ENCODE data around the gene PITPNC1. TPM values are rescaled to one million over a fixed set of nuclear protein-coding genes. Genes with fewer than 3 reads are reported as not detected.
"Not testable (repeated sequence)": the region's sequence is repeated elsewhere in the genome, so short reads cannot be mapped to it uniquely, and the experiment has no call there.

PITPNC1 gene
- total RNA-seq, 1 donor from 2014 or later, result 19.3 TPM

GRCh38 chr17:67414559-67414958 is 37.5 kb downstream of the PITPNC1 start:
- H3K4me1 Mint-ChIP-seq, result peaks cover 2% of the 10 kb centered on the region
- intact Hi-C loops (cut with micrococcal nuclease), result no loop called here
- H3K4me3 Mint-ChIP-seq, result no peak overlapping the region
- no peak overlapping the region for H3K27ac Mint-ChIP-seq
- ChIA-PET POLR2A (no interaction called here), CTCF (no interaction called here)
- H3K9me3 Mint-ChIP-seq, result peaks cover 3% of the 10 kb centered on the region
- TF ChIP-seq CTCF (IDR thresholded peaks at IDR 0.05), result no peak
- no peaks in the 10 kb centered on the region for H3K36me3 Mint-ChIP-seq (ENCODE audit: low read depth)
- ATAC-seq (ENCODE audit: low read depth), result no peak
- H3K27me3 Mint-ChIP-seq, result no peaks in the 10 kb centered on the region
- DNase-seq, result no peak

- ChIA-PET POLR2A (no interaction called here), CTCF (no interaction called here)
- intact Hi-C loops (cut with micrococcal nuclease), result no loop called here
- Mint-ChIP-seq H3K27ac (no peak overlapping the region), H3K4me3 (no peak overlapping the region), H3K27me3 (no peaks in the 10 kb centered on the region), H3K9me3 (peaks cover 3% of the 10 kb centered on the region), H3K36me3 (ENCODE audit: low read depth) (no peaks in the 10 kb centered on the region), H3K4me1 (peaks cover 5% of the 10 kb centered on the region)
- no peak for TF ChIP-seq CTCF (IDR thresholded peaks at IDR 0.05)
- ATAC-seq (ENCODE audit: low read depth) (no peak), DNase-seq (no peak)
Measured at GRCh38 chr17:67415291-67415690, 38.2 kb downstream of the PITPNC1 start.

GRCh38 chr17:67417507-67417906 is 40.4 kb downstream of the PITPNC1 start:
- POLR2A ChIA-PET, result interaction anchor here (0.6 kb wide), 1 partner anchor 295 kb away, joined by 8 read pairs; no protein-coding TSS in a partner anchor
- peaks cover 14% of the 10 kb centered on the region for H3K4me1 Mint-ChIP-seq
- intact Hi-C loops (cut with micrococcal nuclease), result no loop called here
- H3K4me3 Mint-ChIP-seq, result no peak overlapping the region
- ATAC-seq (ENCODE audit: low read depth) (no peak), DNase-seq (no peak)
- H3K27ac Mint-ChIP-seq, result no peak overlapping the region
- peaks cover 3% of the 10 kb centered on the region for H3K9me3 Mint-ChIP-seq
- H3K36me3 Mint-ChIP-seq (ENCODE audit: low read depth), result no peaks in the 10 kb centered on the region
- H3K27me3 Mint-ChIP-seq, result no peaks in the 10 kb centered on the region
- CTCF ChIA-PET, result no interaction called here
- TF ChIP-seq CTCF (IDR thresholded peaks at IDR 0.05), result no peak

GRCh38 chr17:67420994-67421393 is 43.9 kb downstream of the PITPNC1 start:
- CTCF ChIA-PET, result no interaction called here
- peaks cover 14% of the 10 kb centered on the region for H3K4me1 Mint-ChIP-seq

GRCh38 chr17:67421869-67422273 is 44.8 kb downstream of the PITPNC1 start:
- POLR2A ChIA-PET, result no interaction called here
- CTCF ChIA-PET, result no interaction called here
- H3K27ac Mint-ChIP-seq, result no peak overlapping the region
- DNase-seq (no peak), ATAC-seq (ENCODE audit: low read depth) (no peak)
- intact Hi-C loops (cut with micrococcal nuclease), result no loop called here
- TF ChIP-seq CTCF (IDR thresholded peaks at IDR 0.05), result no peak
- no peaks in the 10 kb centered on the region for H3K9me3 Mint-ChIP-seq
- no peak overlapping the region for H3K4me3 Mint-ChIP-seq
- peaks cover 14% of the 10 kb centered on the region for H3K4me1 Mint-ChIP-seq
- no peaks in the 10 kb centered on the region for H3K36me3 Mint-ChIP-seq (ENCODE audit: low read depth)
- H3K27me3 Mint-ChIP-seq, result no peaks in the 10 kb centered on the region

More at GRCh38 chr17:67420994-67421393, 43.9 kb downstream of the PITPNC1 start:
- POLR2A ChIA-PET, result no interaction called here
- H3K27me3 Mint-ChIP-seq, result no peaks in the 10 kb centered on the region
- intact Hi-C loops (cut with micrococcal nuclease), result no loop called here
- no peaks in the 10 kb centered on the region for H3K36me3 Mint-ChIP-seq (ENCODE audit: low read depth)
- DNase-seq (no peak), ATAC-seq (ENCODE audit: low read depth) (no peak)
- no peak for TF ChIP-seq CTCF (IDR thresholded peaks at IDR 0.05)
- H3K4me3 Mint-ChIP-seq, result no peak overlapping the region
- H3K9me3 Mint-ChIP-seq, result no peaks in the 10 kb centered on the region
- H3K27ac Mint-ChIP-seq, result no peak overlapping the region

- H3K4me3 Mint-ChIP-seq; H3K27me3 Mint-ChIP-seq; H3K27ac Mint-ChIP-seq; CTCF ChIA-PET; H3K36me3 Mint-ChIP-seq (ENCODE audit: low read depth); POLR2A ChIA-PET; H3K9me3 Mint-ChIP-seq; ATAC-seq (ENCODE audit: low read depth); intact Hi-C loops (cut with micrococcal nuclease); DNase-seq: not testable (repeated sequence)
- H3K4me1 Mint-ChIP-seq, result peaks cover 14% of the 10 kb centered on the region
Measured at GRCh38 chr17:67422296-67422695, 45.2 kb downstream of the PITPNC1 start.
